HG03064 (cell line): ENCODE measurements around the gene EID2.
A peak's percentile ranks its signal among the peaks of the same experiment; 100 is the strongest.

ENCODE experiments used
- ATAC-seq: cut with Tn5 transposase; IDR thresholded peaks from one replicate; pipeline ENCODE4 v1.9.1; 2021; ENCODE audit warnings: low read depth; ENCODE audit not compliant: unreplicated experiment

EID2 gene

DNA sequence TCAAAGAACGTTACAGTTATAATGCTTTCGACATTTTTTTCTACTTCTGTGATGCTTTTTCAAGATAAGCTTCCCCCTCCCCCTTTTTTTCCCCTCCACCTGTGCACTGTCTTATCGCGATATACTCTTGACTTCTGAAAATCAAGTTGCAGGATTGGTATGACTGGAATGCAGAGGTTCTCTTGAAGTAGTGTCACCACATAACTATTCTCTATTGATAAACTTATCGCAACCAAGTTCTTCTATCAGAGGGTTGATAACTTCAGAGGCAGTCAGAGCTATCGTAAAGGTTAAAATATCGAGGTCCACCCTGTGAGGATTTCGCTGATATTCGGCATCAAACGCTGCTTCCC is 820 bp downstream of the EID2 start:
- no peak for ATAC-seq

DNA sequence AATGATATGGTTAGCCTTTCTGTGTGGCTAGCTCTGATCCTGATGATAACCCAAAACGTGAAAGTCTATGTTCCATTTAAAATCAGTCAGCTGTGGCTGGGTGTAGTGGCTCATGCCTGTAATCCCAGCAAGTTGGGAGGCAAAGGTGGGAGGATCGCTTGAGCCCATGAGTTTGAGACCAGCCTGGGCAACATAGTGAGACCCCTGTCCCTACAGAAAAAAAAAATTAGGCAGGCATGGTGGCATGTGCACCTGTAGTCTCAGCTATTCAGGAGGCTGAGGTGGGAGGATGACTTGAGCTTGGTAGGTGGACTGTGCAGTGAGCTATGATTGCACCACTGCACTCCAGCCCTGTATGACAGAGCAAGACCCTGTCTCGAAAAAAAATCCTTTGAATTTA is 6.2 kb downstream of the EID2 start:
- no peak for ATAC-seq

DNA sequence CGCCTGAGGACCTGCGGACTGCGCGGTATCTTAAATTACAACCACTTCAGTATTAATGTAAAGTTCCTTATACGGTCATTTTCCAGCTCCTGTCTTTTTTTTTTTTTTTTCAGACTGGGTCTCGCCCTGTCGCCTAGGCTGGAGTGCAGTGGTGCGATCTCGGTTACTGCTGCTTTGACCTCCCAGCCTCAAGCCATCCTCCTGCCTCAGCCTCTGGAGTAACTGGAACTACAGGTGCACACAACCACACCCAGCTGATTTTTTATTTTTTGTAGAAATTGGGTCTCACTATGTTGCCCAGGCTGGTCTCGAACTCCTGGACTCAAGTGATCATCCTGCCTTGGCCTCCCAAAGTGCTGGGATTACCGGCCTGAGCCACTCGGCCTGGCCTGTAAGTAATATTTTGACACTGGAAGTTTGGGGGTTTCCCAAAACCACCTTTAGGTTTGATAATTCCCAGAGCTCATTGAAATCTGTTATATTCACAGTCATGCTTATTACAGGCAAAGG is 6.9 kb downstream of the EID2 start:
- ATAC-seq = peak; percentile 11

DNA sequence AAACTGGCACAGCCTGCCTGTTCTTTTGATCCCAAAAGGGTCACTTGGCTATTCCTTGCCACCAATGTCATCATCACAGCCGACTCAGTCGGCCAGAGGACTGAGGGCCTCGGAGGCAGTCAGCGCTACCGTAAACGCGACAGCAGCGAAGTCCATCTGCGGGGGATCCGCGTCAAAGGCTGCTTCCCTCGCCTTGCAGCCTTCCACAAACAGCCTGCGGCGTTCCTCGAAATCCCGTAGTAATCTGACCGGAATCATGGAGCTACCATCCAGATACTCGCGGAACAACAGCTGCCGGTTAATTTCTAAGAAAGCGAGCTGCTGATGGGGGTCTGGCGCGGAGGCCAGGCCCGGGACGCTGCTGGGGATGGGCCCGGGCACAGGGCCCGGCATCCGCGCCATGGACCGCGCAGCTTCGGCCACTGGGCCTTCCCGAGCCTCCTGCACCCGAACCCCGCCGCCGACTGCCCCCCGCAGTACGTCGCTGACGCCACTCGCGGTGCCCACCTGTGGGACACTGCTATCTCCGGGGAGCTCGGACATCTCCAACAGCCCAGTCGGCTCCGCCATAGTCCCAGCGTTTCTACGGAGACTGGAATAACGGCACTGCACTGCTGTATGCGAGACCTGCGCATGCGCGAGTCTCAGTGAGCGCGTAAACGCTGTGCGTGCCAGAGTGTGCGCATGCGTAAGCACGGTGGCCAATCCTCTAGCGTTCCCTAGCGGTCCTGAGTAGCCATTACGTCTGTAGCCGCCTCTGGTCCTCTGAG is 7.5 kb downstream of the EID2 start, which contains the start of gene EID2B:
Gene EID2B (minus strand): TSS at position 620 of the 770 bp plus-strand sequence. CDS start 50 bp downstream, at position 570.
- ATAC-seq = peak; percentile 72

DNA sequence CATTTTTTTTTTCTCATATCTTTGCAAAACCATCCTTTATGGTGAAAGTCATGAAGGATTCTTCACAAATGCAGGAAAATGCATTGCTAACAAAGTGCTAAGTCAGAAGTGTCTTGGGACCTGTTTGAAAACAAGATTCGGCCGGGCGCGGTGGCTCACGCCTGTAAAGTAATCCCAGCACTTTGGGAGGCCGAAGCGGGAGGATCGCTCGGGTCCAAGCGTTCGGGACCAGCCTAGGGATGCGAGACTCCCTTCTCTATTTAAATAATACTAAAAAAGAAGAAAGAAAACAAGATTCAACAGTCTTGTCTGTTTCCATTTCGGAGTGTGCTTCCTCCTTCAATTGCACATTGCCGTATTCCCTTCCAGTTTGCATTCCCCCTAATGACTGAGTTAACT is 8.1 kb downstream of the EID2 start:
- no peak for ATAC-seq

GRCh38 chr19:39525205-39525604 is 14.8 kb downstream of the EID2 start:
- ATAC-seq = no peak

DNA sequence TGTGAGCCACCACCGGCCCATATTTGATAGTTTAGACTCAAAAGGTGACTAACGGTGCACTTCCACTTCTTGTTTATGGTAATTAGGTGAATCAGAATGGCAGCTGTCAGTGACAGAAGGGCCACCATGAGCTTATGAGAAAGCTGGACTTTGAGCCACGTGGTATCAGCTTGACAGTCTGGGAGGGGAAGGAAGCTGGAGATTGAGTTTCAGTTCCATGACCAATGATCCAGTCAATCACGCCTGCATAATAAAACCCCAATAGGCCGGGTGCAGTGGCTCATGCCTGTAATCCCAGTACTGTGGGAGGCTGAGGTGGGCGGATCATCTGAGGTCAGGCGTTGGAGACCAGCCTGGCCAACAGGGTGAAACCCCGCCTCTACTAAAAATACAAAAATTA is 15.5 kb downstream of the EID2 start:
- ATAC-seq = no peak

- no peak for ATAC-seq
Observed at GRCh38 chr19:39520541-39521484, 19.1 kb downstream of the EID2 start.

- no peak for ATAC-seq
Observed at GRCh38 chr19:39518975-39519374, 21.0 kb downstream of the EID2 start.

GRCh38 chr19:39518458-39518857 is 21.5 kb downstream of the EID2 start:
- no peak for ATAC-seq

GRCh38 chr19:39517432-39517831 is 22.5 kb downstream of the EID2 start:
- no peak for ATAC-seq

DNA sequence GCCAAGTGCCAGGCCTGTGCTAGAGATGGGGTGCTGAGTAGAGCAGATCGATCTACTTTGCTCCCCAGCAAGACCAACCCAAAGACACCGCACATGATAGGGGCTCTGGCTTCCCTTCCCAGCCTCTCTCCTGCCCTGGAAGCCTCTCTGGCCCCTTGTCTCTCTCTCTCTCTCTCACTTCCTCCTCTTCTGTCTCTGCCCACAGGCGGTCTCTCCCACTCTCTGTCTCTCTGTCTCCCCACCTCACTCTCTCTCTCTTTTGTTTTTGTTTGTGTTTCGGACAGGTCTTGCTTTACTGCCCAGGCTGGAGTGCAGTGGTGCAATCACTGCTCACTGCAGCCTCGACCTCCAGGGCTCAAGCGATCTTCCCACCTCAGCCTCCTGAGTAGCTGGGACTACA is 23.7 kb downstream of the EID2 start:
- ATAC-seq = no peak

DNA sequence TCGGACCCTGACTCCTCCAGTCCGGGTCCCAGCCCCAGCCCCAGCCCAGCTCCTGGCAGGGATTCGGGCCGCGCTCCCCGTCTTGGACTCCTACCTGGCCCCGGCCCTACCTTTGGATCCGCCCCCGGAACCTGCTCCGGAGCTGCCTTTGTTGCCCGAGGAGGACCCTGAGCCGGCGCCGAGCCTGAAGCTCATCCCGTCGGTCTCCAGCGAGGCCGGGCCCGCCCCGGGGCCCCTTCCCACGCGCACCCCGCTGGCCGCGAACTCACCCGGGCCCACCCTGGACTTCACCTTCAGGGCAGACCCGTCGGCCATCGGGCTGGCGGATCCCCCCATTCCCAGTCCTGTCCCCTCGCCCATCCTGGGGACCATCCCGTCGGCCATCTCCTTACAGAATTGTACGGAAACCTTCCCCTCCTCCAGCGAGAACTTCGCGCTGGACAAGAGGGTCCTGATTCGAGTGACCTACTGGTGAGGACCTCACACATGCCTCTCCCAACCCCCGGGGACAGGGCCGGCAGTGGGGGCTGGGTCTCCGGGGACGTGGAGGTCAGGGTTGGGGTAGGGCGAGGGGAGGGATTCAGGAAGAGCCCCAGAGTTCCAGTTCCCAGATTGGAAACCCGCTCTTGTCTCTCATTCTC is 24.3 kb downstream of the EID2 start:
- ATAC-seq = no peak

DNA sequence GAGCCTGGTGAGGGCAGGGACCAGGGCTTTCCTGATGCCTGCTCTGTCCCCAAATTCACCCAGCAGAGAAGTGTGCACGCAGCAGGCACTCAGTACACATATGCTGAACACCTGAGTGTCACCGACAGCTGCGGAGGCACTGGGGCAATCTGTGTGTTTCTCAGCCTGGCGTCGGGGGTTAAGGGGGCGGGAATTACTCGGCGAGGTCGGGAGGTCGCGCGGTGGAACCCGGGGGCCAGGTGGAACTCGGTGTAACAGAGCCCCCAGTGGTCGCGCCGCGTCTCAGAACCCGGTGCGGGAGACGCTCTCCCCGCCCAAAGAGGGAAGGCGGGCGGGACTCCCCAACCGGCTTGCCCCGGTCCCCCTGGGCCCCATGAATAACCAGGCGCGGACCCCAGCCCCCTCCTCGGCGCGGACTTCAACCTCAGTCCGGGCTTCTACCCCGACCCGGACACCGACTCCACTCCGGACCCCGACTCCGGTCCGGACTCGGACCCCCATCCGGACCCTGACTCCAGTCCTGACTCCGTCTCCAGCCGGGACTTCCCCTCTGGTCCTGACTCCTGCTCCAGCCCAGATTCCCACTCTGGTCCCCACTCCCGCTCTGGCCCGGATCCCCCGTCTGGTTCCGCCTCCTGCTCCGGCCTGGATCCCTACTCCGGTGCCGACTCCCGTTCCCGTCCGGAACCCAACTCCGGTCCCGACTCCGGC is 25.0 kb downstream of the EID2 start, which contains the start of gene SELENOV:
Gene SELENOV (plus strand): TSS at position 300 of the 711 bp plus-strand sequence. CDS start 74 bp downstream, at position 374.
- no peak for ATAC-seq

DNA sequence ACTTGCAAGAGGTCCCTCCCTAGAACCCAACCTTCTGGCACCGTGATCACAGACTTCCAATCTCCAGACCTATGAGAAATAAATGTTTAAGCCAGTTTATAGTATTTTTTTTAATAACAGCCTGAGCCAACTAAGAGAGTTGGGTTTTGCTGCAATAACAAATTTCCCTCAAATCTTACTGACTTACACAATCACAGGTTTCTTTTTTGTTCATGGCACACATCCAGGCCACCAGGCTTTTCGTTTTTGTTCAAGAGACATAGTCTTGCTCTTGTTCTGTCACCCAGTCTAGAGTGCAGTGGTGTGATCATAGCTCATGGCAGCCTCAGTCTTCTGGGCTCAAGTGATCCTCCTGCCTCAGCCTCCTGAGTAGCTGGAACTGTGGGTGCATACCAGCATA is 27.0 kb downstream of the EID2 start:
- no peak for ATAC-seq

GRCh38 chr19:39509233-39509632 is 30.7 kb downstream of the EID2 start:
- no peak for ATAC-seq

DNA sequence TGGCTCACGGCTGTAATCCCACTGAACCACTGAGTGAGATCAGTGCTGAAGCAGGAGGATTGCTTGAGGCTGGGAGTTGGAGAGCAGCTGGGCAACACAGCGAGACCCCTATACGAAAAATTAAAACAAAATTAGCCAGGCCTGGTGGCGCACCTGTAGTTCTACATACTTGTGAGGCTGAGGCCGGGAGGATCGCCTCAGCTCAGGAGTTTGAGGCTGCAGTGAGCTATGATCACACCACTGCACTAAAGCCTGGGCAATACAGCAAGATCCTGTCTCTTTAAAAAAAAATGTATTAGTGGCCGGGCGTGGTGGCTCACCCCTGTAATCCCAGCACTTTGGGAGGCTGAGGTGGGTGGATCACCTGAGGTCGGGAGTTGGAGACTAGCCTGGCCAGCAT is 31.3 kb downstream of the EID2 start:
- no peak for ATAC-seq

DNA sequence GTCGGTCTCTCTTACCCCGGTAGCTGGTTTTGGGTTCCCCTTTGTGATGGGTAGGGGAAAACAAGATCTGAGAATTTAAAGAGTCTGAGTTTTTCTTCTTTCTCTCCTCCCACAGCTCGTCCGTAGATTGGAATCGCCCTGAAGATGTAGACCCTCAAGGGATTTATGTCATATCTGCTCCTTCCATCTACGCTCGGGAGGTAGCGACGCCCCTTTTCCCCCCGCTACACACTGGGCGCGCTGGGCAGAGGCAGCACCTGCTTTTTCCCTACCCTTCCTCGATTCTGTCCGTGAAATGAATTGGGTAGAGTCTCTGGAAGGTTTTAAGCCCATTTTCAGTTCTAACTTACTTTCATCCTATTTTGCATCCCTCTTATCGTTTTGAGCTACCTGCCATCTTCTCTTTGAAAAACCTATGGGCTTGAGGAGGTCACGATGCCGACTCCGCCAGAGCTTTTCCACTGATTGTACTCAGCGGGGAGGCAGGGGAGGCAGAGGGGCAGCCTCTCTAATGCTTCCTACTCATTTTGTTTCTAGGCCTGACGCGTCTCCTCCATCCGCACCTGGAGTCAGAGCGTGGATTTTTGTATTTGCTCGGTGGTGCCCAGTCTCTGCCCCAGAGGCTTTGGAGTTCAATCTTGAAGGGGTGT is 32.1 kb downstream of the EID2 start:
- no peak for ATAC-seq

DNA sequence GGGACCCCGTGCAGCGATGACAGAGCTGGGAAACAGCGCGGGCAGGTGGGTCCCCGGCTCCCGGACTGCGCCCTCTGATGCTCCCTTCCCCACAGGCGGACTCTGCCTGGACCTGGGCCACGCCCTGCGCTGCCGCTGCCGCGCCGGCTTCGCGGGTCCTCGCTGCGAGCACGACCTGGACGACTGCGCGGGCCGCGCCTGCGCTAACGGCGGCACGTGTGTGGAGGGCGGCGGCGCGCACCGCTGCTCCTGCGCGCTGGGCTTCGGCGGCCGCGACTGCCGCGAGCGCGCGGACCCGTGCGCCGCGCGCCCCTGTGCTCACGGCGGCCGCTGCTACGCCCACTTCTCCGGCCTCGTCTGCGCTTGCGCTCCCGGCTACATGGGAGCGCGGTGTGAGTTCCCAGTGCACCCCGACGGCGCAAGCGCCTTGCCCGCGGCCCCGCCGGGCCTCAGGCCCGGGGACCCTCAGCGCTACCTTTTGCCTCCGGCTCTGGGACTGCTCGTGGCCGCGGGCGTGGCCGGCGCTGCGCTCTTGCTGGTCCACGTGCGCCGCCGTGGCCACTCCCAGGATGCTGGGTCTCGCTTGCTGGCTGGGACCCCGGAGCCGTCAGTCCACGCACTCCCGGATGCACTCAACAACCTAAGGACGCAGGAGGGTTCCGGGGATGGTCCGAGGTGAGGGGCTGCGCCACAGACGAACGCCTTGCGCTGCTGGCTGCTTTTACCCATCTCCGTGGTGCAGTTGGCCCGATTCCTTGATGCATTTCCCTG is 32.8 kb downstream of the EID2 start:
- ATAC-seq = no peak
